Pancreas (tissue), 10 donors: Measurements from ENCODE around the gene DNAJB6. TPM values are rescaled to one million over a fixed set of nuclear protein-coding genes. Genes with fewer than 3 reads are reported as not detected.

ENCODE experiments used
- ATAC-seq, 4 donors: fragments of 200-7000 bp; cut with Tn5 transposase; one replicate each; pipeline versions ENCODE4 v1.8.0 to v1.9.1; 2020; ENCODE audit warnings: mild to moderate bottlenecking in 4 of 4, moderate library complexity in 4 of 4
- DNase-seq, 6 donors: peaks; one replicate each; pipeline ENCODE4 v3.0.0-alpha.2; 2020
- FAIRE-seq: peaks from 2 replicates; lab custom pipeline; 2012; peaks lifted over from hg19 to GRCh38; lab: Jason Lieb, UNC
- H3K27ac ChIP-seq, 4 donors: fragments of 200-600 bp; sonication (generic); 1 replicate in 3 of 4; 2 replicates in 1 of 4; pipeline versions ENCODE4 v1.5.0 to v1.8.0; 2020
- H3K27me3 ChIP-seq, 4 donors: fragments of 200-600 bp; one replicate each; pipeline ENCODE4 v1.8.0; 2021
- H3K36me3 ChIP-seq, 3 donors: fragments of 200-600 bp; sonication (generic) in 1 of 3; one replicate each; pipeline versions ENCODE4 v1.5.0 to v1.8.0; 2020 to 2021
- H3K4me1 ChIP-seq, 3 donors: fragments of 200-600 bp; one replicate each; pipeline ENCODE4 v1.8.0; 2021
- H3K4me3 ChIP-seq, 4 donors: fragments of 200-600 bp; sonication (generic) in 2 of 4; one replicate each; pipeline versions ENCODE4 v1.5.0 to v1.8.0; 2020 to 2021
- H3K9me3 ChIP-seq, 4 donors: fragments of 200-600 bp; one replicate each; pipeline ENCODE4 v1.8.0; 2021
- WGBS, 2 donors: extraction: QIAGEN DNeasy Blood & Tissue Kit; methylation state at CpG; one replicate each; pipeline ENCODE4 v1.1.7; 2013; 5-methylcytosine and 5-hydroxymethylcytosine counted together
- intact Hi-C, 3 donors: fragments of 100-400 bp; cut with DNase I; formaldehyde crosslinking; loops; one replicate each; pipeline versions ENCODE4 v1.11.1 to v1.14.2; 2022
- polyA plus RNA-seq, 2 donors: library from polyadenylated mRNA; stranded (reverse); fragments of 200-250 nt; gene quantifications; one replicate each; pipeline ENCODE4 v1.2.3, GENCODE V29; 2013
- total RNA-seq, 6 donors: library from RNA; stranded (reverse); fragmentation: NEBNext Ultra II Directional in 4 of 6; extraction: Animal tissue kit (Norgen Biotek cat#: 25700) in 4 of 6; gene quantifications; one replicate each; pipeline versions ENCODE4 v1.2.1 to v1.2.4, GENCODE V29; 2021 to 2023
- TF ChIP-seq, protein P1 (sequence below), 4 donors: fragments of 200-600 bp; sonication (generic) in 3 of 4; IDR thresholded peaks; one replicate each; pipeline versions ENCODE4 v1.5.0 to v1.8.0; 2021; ENCODE audit warnings: antibody characterized with exemption in 4 of 4
- donor health status: healthy with polysubstance abuse.
- donor health status: DM: no; HTN: no; CAD: no; lungs with moderate emphysema.
- donor health status: DM: no; HTN: no; CAD: no.
- donor health status: control.
- donor health status: control.
- donor health status: Bipolar disorder and iron deficiency.
- donor health status: DM: yes; HTN: yes; CAD: no.
- donor health status: DM: no; HTN: no; CAD: no.
- donor health status: DM: no; HTN: no; CAD: no.
- donor health status: DM: yes; HTN: yes; CAD: no.

Gene DNAJB6
- total and polyA plus RNA-seq, 8 donors: 23.0 to 49.4 (median 32.6) TPM

DNA sequence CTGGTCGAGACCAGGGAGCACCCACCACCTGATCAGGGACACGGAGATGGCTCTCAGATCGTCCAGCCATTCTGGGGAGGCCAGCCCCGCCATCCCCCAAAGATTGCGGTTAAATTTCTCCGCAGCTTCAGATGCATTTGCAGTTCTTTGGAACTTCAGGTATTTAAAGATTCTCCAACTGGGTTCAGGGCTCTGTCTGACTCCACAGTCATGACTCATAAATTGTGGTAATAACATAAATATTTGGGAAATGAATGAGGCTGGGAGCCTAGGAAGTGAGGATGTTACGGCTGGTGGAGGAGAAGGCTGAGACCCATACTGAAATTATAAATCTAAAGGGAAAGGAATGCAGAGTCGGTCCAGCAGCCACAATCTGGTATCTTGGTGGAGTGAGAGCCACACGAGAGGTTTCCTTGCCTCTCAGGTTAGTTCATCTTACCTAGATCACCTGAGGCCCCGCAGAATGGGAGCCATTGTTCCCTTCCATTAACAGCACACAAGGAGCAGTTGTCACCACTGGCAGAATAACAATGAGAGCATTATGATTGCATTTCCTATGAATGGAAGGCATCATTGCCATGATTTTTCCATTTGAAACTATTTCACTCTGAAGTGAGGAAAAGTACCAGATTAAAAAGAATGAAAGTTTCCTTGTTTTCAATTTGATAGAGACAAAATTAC is 26.7 kb upstream of the DNAJB6 start:
- ATAC-seq: peak in 3 of 4 donors; percentile 53 to 80 (median 71)
- Histone ChIP-seq H3K36me3 (no peaks in the 10 kb centered on the region), H3K27me3 (no peaks in the 10 kb centered on the region), H3K27ac (peak overlapping the region in 3 of 4 donors; percentile 33 to 66 (median 66)), H3K4me1 (no peaks in the 10 kb centered on the region), H3K9me3 (no peaks in the 10 kb centered on the region), H3K4me3 (no peak overlapping the region)
- no peak for FAIRE-seq
- DNase-seq: no peak
- WGBS, 2 donors: 51 to 52% methylated on average over 10 of the region's 10 CpGs
- intact Hi-C loops: no loop called here
- TF ChIP-seq, protein P1, sequence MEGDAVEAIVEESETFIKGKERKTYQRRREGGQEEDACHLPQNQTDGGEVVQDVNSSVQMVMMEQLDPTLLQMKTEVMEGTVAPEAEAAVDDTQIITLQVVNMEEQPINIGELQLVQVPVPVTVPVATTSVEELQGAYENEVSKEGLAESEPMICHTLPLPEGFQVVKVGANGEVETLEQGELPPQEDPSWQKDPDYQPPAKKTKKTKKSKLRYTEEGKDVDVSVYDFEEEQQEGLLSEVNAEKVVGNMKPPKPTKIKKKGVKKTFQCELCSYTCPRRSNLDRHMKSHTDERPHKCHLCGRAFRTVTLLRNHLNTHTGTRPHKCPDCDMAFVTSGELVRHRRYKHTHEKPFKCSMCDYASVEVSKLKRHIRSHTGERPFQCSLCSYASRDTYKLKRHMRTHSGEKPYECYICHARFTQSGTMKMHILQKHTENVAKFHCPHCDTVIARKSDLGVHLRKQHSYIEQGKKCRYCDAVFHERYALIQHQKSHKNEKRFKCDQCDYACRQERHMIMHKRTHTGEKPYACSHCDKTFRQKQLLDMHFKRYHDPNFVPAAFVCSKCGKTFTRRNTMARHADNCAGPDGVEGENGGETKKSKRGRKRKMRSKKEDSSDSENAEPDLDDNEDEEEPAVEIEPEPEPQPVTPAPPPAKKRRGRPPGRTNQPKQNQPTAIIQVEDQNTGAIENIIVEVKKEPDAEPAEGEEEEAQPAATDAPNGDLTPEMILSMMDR (IDR thresholded peaks at IDR 0.05): no peak

DNA sequence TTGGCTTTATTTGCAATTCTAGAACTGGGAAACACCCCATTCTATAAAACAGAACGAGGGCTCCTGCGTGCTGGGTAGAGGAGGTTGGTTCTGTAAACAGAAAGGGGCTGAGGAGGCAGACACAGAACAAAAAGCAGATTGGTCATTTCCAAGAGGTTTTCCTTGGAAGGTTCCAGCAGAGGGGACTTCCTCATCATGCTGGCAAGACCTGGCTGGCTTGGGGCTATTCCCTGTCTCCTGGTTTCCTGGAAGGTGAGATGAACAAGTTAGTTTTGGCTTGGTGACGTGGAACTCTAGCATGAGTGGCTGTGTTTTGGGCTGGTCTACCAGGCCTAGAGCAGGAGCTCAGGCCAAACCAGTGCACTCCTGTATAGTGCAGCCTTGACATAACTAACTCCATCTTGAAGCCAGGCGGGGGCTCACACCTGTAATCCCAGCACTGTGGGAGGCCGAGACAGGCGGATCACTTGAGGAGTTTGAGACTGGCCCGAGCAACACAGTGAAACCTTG is 26.1 kb upstream of the DNAJB6 start:
- TF ChIP-seq, protein P1 (IDR thresholded peaks at IDR 0.05): no peak
- no peaks in the 10 kb centered on the region for H3K4me1 ChIP-seq
- intact Hi-C loops: no loop called here
- H3K27me3 ChIP-seq: no peaks in the 10 kb centered on the region
- no peaks in the 10 kb centered on the region for H3K36me3 ChIP-seq
- 64 to 70% methylated on average over 7 of the region's 7 CpGs for WGBS, 2 donors
- DNase-seq (no peak), ATAC-seq (peak in 3 of 4 donors; percentile 15 to 52 (median 41)), FAIRE-seq (no peak)
- no peaks in the 10 kb centered on the region for H3K9me3 ChIP-seq
- H3K27ac ChIP-seq: peak overlapping the region in 3 of 4 donors; percentile 33 to 66 (median 66)
- H3K4me3 ChIP-seq: no peak overlapping the region

DNA sequence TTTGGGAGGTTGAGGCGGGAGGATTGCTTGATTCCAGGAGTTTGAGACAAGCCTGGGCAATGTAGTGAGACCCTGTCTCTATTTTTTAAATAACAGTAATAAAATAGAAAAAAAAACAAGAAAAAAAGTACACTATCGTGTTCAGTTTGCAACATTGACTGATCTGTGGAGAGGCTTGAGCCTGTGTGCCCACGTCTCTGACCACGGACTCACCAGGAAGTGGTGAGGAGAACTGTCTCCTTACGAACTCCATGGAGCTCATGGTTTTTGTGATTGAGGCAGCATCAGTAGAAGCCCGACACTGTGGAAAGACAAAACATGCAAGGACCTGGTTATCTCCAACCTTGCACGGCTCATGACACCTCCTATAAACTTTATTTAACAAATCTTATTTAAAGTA is 23.9 kb upstream of the DNAJB6 start:
- 71 to 74% methylated on average over 7 of the region's 7 CpGs for WGBS, 2 donors
- H3K4me1 ChIP-seq: no peaks in the 10 kb centered on the region
- no peak for DNase-seq
- no peaks in the 10 kb centered on the region for H3K36me3 ChIP-seq
- no peaks in the 10 kb centered on the region for H3K27me3 ChIP-seq
- H3K27ac ChIP-seq: no peak overlapping the region
- no peak for ATAC-seq
- intact Hi-C loops: no loop called here
- TF ChIP-seq, protein P1 (IDR thresholded peaks at IDR 0.05): no peak
- FAIRE-seq: no peak
- no peaks in the 10 kb centered on the region for H3K9me3 ChIP-seq
- no peak overlapping the region for H3K4me3 ChIP-seq

DNA sequence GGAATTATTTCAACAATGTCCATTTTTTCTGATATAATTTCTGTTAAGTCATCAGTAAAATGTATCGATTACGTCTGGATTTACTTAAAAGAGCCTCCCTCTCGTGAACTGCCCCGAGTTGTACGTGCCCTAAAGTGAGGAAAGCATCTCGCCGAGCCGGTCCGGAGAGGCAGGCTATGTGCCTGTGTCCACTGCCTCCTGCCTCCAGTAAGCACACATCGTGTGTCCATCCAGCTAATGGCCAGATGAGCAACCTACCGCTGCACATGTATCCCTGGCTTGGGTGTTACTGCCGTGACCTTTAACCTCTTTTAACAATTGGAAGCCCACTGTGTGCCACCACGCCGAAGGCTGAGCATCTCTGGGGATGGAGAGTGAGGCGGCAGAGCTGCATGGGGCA is 23.2 kb upstream of the DNAJB6 start:
- Histone ChIP-seq H3K4me1 (no peaks in the 10 kb centered on the region), H3K27ac (no peak overlapping the region), H3K27me3 (no peaks in the 10 kb centered on the region), H3K36me3 (no peaks in the 10 kb centered on the region), H3K9me3 (no peaks in the 10 kb centered on the region), H3K4me3 (no peak overlapping the region)
- no peak for FAIRE-seq
- TF ChIP-seq, protein P1 (IDR thresholded peaks at IDR 0.05): no peak
- ATAC-seq: no peak
- no peak for DNase-seq
- intact Hi-C loops: no loop called here
- WGBS, 2 donors: 86 to 91% methylated on average over 15 of the region's 15 CpGs
